ENCODE data around the gene LCMT1.
"Not testable (repeated sequence)": the region's sequence is repeated elsewhere in the genome, so short reads cannot be mapped to it uniquely, and the experiment has no call there.

Gene LCMT1

DNA sequence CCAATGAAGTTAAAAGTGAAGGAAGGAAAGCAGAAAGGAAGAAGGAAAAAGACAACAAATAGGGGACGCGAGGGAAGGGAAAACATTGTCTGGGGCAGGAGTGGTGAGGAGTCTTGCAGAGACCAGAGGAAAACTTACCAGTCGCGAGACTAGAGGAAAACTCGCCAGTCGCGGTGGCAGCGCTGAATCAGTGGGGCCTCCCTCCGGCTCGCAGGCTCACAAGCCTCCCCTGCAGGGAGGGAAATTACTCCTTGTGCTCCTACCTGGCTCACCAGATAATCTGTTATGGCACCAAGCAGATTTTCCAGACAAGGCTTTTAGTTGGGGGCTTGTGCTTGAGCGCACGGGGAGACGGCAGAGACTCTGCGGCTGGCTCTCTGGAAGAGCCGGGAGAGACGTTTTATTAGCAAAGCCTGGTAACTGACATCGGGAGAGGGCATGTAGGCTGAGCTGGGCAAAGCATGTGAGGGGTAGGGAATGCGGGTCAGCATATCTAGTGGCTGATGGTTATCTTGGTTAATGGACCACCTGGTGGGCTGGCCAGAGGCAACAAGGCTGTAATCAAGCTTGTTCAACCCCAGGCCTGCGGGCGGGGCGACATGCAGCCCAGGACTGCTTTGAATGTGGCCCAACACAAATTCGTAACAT is 37.1 kb downstream of the LCMT1 start:
- no peak for FAIRE-seq

GRCh38 chr16:25151996-25152395 is 40.5 kb downstream of the LCMT1 start:
- no peak for FAIRE-seq

- no peak for FAIRE-seq
These were observed 44.3 kb downstream of the LCMT1 start for GRCh38 chr16:25155553-25156460.

DNA sequence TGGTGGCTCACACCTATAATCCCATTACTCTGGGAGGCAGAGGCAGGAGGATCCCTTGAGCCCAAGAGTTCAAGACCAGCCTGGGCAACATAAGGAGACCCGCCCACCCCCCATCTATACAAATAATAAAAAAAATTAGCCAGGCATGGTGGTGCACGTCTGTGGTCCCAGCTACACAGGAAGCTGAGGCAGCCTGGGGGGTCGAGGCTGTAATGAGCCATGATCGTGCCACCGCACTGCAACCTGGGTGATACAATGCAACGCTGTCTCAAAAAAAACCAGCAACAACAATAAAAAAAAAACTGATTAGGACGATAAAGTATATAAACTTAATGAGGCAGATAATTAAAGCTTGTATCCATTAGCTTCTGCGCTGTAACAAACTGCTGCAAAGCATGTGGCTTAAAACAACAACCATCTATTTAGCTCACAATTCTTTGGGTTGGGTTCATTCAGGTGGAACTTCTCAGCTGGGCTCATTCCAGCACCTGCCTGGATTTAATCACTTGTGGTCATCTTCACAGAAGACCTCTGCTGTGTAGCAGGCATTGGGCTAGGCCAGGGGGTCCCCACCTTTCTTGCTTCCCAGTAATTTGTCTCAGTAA is 45.8 kb downstream of the LCMT1 start:
- FAIRE-seq, result no peak

GRCh38 chr16:25158401-25158800 is 46.9 kb downstream of the LCMT1 start:
- FAIRE-seq, result no peak

GRCh38 chr16:25161753-25162367 is 50.3 kb downstream of the LCMT1 start:
- FAIRE-seq, result no peak

DNA sequence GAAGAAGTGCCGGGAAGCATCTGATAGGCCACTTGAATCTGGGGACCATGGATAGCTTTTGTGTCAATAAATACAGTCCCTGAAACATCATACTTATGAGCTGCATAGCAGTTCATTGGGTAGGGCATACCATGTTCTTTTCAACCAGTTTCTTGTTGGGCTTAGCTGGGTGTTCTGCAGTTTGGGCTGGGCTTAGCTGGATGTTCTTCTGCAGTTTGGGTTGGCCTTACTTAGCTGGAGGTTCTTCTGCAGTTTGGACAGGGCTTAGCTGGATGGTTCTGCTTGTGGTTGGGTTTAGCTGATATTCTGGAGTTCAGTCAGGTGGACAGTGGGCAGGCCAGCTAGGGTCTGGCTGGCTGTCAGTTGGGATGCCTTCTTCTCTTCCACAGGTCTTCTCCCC is 52.1 kb downstream of the LCMT1 start:
- FAIRE-seq, result no peak

DNA sequence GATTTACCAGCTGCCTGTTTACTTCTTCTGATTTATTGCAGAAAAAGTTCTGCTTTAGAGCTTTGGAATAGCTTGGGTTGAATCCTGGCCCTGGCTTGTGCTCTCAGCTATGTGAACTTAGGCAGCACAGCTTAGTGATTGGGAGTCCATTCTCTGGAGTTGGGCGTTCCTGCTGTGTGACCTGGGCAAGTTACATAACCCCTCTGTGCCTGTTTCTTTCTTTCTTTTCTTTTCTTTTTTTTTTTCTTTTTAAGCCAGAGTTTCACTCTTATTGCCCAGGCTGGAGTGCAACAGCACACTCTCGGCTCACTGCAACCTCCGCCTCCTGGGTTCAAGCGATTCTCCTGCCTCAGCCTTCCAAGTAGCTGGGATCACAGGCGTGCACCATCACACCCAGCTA is 53.7 kb downstream of the LCMT1 start:
- no peak for FAIRE-seq

DNA sequence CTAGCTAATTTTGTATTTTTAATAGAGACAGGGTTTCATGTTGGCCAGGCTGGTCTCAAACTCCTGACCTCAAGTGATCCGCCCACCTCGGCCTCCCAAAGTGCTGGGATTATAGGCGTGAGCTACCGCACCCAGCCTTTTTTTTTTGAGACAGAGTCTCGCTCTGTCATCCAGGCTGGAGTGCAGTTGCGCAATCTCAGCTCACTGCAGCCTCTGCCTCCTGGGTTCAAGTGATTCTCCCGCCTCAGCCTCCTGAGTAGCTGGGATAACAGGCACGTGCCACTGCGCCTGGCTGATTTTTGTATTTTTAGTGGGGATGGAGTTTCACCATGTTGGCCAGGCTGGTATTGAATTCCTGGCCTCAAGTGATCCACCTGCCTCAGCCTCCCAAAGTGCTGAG is 56.4 kb downstream of the LCMT1 start:
- not testable (repeated sequence) for FAIRE-seq

DNA sequence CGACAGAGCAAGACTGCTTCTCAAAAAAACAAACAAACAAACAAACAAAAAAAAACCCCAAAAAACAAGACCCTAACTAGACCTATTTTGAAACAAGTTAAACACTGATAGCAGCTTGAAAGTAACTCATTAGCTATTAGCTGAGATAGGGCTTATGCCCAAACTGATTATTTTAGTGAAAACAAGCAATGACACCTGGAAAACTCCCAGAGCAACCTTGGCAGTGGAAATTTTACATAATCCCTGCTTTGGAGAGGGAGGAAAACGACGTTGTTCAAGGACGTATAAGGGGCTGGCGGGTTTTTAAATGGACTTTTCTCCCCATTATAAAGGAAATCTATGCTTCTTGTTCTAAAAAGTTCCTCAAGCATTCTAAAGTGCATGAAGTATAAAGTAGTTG is 59.8 kb downstream of the LCMT1 start:
- no peak for FAIRE-seq

DNA sequence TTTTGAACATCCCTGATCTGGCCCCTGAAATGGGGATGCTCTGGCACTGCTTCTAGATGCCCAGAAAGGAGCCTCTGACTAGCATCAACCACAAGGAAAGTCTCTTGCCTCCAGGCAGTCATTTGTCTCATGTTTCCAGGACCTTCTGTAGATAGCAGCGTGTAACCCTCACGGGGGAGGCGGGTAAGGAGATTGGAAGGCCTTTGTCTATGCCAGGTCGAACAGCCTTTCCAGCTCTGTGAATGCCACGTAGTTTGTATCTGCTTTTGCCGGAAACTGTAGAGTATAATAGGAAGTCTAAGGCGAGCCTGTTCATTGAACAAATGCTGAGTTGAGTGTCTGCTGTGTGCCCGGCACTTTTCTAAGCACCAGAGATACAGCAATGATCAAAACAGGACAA is 61.3 kb downstream of the LCMT1 start:
- no peak for FAIRE-seq

GRCh38 chr16:25174285-25174684 is 62.7 kb downstream of the LCMT1 start:
- FAIRE-seq, result no peak

GRCh38 chr16:25176136-25176535 is 64.6 kb downstream of the LCMT1 start:
- FAIRE-seq, result no peak

DNA sequence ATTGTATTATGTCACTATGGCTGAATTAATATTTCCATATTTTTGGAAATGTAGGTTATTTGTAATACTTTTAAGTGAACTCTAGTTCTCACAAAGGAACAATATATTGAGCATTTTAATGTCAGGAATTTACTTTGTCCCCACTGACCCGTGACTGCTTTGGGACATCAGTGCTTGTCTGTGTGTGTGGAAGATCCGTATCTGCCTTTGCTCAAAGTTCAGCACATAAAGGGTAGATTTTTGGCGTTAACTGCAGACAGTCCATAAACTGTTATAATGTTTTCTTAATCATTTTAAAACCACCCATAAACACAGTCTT is 65.9 kb downstream of the LCMT1 start:
- FAIRE-seq, result no peak

GRCh38 chr16:25177831-25178688 is 66.5 kb downstream of the LCMT1 start:
- no peak for FAIRE-seq

DNA sequence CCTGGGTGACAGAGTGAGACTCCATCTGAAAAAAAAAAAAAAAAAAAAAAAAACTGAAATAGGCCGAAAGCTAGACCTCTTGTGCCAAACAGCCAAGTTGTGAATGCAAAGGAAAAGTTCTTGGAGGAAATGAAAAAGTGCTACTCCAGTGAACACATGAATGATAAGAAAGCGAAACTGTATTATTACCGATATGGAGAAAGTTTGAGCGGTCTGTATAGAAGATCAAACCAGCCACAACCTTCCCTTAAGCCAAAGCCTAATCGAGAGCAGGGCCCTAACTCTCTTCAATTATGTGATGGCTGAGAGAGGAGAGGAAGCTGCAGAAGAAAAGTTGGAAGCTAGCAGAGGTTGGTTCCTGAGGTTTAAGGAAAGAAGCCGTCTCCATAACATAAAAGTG is 69.7 kb downstream of the LCMT1 start:
- FAIRE-seq, result not testable (repeated sequence)

DNA sequence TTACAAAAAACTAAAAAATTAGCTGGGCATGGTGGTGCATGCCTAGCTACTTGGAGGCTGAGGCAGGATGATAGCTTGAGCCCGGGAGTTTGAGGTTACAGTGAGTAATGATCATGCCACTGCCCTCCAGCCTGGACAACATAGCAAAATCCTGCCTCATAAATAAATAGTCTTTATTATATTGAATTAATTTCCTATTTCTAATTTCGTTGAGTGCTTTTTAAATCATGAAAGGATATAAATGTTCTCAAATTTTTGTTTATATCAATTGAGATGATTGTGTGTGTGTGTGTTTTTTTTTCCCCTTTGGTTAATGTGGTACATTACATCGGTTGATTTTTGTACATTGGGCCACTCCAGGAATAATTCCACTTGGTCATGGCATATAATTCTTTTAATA is 73.2 kb downstream of the LCMT1 start:
- no peak for FAIRE-seq

DNA sequence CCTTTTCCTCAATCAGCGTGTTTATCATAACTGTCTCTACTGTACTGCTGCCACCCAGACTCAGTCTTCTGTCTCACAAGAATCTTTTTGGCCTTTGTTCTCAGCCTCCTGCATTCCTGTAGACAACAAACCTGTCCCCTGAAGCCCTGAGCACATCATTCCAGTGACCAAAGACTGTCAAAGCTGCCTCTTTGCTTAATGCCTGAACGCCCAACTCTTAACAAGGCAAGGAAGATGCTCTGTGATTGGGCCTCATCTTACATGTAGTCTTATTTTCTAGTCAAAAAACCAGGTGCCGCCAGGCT is 75.9 kb downstream of the LCMT1 start:
- FAIRE-seq, result no peak

- FAIRE-seq, result no peak
These were observed 77.8 kb downstream of the LCMT1 start for GRCh38 chr16:25189305-25189704.

- FAIRE-seq, result no peak
These were observed 80.6 kb downstream of the LCMT1 start for GRCh38 chr16:25192096-25192495.

- no peak for FAIRE-seq
These were observed 82.8 kb downstream of the LCMT1 start for GRCh38 chr16:25194273-25194878.

- FAIRE-seq, result no peak
These were observed 86.5 kb downstream of the LCMT1 start for GRCh38 chr16:25198021-25198420.

DNA sequence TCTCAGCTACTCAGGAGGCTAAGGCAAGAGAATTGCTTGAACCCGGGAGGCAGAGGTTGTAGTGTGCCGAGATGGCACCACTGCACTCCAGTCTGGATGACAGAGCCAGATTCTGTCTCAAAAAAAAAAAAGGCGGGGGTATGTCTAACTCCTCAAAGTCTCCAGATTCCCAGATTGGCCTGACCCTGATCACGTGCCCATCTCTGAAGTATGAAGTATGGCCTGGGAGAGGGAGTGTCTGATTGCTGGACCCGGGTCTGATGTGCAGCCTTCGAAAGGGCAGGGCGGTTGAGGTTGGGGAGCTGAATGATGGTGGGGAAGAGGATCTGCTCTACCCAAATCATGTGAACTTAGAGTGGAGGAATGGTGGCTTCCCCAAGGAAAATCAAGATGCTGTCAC is 87.9 kb downstream of the LCMT1 start:
- FAIRE-seq, result no peak
